HG02840 (cell line): ENCODE data around the gene KCNQ1.

Source experiments
- ATAC-seq: cut with Tn5 transposase; IDR thresholded peaks from one replicate; pipeline ENCODE4 v1.9.1; 2021; ENCODE audit warnings: mild to moderate bottlenecking, moderate library complexity, moderate number of reproducible peaks; ENCODE audit not compliant: unreplicated experiment, low FRiP score

The KCNQ1 gene

DNA sequence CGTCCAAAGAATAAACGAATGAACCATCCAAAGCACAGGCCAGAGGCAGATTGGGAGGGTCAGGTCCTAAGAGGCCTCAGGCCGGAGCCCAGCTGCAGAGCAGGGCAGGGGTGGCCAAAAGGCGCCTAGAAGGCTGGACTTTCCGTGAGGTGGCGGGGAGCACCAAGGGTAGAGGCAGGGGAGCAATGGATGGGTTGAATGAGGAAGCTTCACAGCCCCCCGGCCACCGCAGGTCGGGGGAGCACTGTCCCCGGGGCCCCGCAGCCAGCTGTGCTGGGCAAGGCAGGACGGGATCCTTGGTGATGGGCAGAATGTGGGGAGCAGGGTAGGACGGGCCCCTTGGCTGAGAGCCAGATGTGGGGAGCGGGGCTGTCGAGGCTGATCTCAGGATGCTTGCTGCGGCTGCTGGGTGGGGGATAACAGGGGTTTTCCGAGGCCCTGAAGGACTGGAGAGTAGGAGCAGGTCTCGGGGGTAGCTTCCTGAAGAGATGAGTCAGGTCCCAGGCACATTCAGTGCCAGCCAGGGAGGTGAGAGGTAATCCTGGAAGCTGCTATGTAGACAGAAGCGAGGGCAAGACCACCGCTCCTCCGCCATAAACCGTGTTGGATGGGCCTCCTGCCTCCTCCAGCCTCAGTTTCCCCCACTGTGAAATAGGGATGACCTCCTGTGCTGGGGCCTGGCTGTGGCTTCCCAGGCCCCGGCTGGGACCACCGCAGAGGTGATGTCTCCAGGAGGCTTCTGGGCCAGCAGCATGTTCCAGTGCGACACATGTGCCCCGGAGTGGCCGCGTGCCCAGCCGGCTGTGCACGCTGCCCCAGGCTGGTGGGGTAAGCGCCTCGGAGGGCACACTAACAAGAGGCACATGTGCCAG is 289.6 kb downstream of the KCNQ1 start:
- ATAC-seq: no peak

DNA sequence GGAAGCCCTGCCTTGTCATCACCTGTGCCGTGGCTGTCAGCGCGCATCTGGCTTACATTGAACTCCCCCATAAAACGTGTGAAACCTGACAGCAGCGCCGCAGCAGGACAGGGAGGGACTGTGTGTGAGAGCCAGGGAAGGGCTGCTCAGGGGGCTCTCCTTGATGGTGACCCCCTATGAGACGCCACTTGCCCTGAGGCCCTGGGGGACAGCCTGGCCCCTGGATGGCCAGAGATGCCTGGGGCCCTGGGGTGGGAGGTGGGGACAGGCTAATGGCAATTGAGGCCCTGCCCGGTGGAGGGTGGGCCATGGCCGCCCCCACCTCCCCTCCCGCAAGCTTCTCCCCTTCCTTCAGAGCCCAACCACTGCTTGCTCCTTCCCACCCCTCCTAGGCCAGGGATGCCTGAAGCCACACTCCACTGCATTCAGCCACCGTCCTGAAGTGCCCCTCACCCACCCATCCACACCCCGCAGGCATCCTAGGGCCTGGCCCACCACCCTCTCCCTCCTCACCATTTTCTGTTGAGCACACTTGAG is 290.3 kb downstream of the KCNQ1 start:
- no peak for ATAC-seq

- ATAC-seq: no peak
Observed at GRCh38 chr11:2736577-2737225, 291.9 kb downstream of the KCNQ1 start.

GRCh38 chr11:2737226-2737590 is 292.4 kb downstream of the KCNQ1 start:
- no peak for ATAC-seq

- ATAC-seq: no peak
Observed at GRCh38 chr11:2737866-2738265, 293.1 kb downstream of the KCNQ1 start.

DNA sequence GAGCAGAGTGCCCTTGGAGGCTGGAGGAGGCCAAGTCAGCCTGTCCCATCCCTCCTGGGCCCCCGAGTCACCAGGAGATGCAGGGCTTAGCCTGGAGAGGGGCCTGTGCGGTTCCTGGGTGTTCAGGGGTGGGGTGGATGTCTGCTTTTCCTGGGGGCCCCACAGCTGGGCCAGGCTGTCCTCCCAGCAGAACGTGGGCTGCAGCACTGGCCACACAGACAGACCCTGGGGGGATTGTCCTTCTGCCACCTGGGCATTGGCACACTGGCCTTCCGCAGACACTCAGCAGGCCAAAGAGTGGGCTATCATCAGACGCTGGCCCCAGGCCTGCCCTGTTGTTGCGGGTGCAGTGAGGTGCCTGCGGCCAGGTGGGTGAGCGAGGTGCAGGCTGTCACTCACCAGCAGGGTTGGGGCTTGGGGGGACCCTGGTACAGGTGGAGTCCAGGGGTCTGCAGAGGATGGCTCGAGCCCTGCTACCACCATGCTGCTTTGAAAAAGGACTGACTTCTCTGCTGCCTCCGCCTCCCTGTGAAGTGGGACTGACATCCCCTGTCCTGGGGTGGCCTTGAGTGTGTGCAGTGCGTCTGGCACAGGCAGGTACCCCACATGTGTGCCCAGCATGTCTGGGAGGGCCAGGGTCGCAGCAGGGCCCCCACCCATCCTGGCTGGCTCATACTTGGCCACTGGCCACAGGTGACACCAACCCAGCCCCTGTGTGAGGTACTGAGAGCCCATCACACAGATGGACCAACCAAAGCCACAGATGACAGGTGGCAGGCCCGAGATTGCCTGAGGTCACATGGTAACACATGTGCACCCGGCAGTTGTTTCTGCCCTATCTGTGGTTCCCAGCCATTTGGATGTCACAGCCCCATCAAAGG is 294.0 kb downstream of the KCNQ1 start:
- no peak for ATAC-seq

- ATAC-seq: no peak
Observed at GRCh38 chr11:2739531-2740274, 294.9 kb downstream of the KCNQ1 start.

DNA sequence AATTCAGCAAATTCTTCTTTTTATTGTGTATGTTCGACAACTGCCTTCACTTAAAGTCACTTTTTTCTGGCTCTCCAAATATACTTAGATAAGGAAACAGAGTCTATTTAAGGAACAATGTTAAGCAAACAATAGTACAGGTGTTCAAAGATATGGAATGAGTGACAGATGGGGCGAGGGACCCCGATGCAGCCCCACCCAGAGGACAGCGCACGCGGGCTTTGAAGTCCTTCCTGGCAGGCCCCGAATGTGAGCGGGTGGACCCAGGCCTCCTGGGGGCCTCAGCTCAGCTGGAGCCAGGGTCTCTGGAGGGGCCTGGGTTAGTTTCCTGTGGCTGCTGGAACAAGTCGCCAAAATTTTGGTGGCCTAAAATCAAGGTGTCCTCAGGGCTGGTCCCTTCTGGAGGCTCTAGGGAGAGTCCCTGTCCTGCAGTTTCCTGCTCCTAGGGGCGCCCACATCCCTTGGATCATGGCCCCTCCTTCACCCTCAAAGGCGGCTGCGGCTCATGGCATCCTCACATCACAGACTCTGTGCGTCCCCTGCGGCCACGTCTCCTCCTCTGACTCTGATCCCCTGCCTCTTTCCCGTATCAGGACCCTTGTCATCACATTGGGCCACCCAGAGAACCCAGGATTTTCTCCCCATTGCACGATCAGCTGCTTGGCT is 295.6 kb downstream of the KCNQ1 start:
- ATAC-seq: no peak

DNA sequence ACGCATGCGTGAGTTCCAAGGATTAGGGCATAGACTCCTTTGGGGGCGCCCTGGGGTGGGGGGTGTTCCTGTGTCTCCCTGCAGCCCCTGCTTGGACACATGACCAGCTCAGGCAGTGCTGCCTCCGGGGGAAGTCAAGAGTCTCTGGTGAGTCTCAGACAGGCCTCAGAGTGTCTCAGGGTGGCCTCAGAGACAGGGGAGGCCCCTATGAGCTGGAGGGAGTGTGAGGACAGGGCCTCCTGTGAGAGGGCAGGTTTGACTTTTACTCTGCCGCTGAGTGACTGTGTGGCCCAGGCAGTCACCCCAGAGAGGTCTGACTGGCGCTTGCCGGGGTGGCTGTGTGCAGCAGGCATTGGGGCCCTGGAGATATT is 296.2 kb downstream of the KCNQ1 start:
- no peak for ATAC-seq

GRCh38 chr11:2741377-2742131 is 296.7 kb downstream of the KCNQ1 start:
- no peak for ATAC-seq

DNA sequence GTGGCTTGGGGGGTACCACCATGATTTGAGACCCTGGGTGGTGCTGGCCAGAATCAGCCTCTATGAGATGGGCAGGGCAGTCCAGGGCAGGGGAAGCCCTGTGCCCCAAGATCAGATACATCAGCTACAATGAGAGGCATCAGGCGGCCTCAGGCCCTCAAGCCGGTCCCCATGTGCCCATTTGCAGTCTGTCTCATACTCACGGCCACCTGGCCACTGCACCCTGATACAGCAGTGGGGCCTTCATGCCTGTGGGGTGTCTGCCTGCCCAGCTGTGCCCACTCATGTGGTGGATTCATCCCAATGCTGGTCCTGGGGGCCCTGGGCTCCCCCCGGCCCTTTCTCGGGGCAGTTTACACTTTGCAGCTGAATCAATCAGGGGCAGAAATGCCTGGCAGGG is 297.4 kb downstream of the KCNQ1 start:
- ATAC-seq: no peak

- no peak for ATAC-seq
Observed at GRCh38 chr11:2742611-2743426, 298.0 kb downstream of the KCNQ1 start.

DNA sequence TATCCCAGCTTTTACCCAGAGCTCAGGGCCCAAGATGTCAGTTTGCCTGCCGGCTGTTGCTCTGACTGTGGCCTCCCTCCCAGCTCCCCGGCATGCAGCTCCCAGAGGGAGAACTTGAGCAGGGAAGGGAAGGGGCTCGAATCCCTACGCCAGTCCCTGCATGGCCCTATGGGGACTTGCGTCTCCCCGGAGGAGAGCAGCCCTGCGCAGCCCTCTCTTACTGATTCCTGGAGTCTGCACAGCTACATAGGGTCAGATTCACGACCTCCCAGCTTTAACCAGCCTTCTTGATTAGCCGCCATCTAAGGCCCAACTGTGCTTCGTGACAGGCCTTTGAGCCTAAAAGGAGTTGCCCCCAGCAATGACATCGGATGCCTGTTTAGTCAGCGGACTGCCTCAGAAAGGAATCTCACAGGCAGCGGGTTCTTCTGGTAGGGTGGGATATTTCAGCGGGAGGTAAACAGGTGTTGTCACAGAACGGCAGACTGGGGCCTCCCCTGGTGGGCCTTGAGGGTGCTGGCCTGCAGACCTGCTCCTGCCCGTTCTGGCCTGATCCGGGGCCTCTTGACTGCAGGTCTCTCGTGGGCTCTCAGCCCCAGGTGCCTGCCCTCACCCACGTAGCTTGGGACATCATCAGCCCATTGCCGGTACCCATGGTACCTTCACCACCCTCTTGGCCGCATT is 298.8 kb downstream of the KCNQ1 start:
- ATAC-seq: no peak

GRCh38 chr11:2744166-2744565 is 299.4 kb downstream of the KCNQ1 start:
- ATAC-seq: no peak

DNA sequence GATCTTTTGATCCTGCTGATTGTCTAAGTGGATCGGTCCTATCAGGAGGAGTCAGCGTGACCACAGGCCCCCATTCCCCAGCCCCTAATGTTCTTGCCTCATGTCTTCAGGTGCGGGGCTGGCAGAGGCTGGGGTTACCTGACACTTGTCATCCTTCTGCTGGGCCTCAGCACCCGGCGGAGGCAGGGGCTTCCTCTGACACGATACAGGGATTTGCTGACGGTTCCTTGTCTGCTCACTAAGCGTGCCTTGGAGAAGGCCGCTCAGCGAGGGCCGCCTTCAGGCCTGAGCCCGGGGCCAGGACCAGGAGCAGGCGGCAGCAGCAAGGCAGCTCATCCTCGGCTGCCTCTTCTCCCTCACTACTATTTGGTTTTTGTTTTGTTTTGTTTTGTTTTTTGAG is 300.7 kb downstream of the KCNQ1 start:
- no peak for ATAC-seq

DNA sequence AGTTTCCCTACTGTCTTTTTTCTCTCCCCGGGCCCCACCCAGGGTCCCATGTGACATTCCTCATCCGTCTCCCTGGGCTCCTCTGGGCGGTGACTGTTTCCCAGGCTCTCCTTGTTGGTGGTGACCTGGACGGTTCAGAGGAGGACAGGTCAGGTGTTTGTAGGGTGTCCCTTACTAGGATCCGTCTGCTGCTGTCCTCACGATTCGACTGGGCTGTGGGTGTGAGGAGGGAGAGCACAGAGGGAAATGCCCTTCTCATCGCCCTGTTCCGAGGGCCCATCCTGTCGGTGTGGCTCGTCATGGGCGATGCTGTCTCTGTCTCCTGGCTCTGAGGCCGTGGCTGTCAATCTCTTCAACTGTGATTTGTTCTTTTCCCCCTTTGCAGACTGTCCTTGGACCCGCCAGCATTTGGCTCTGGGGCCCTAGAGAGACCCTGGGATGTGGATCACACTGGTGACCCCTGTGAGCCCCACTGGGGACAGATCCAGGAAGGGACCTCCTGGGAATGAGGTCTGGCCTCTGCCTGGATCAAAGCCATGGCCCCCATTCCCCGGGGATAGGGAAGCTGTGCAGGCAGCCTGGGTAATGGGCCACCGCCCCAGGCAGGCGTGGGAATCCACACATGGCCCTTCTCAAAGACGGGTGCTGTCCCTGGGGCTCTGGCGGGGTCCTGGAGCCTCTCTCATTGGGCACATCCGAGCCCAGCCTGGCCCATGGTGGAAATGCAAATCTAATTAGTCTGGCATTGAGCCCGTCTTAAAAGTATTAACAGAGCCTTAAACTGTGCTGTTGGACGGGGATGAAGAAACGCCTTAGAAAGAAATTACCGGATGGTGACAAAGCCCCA is 301.8 kb downstream of the KCNQ1 start:
- no peak for ATAC-seq
